GM12878 (cell line): ENCODE data around the gene CHCHD6. TPM values are rescaled to one million over a fixed set of nuclear protein-coding genes. Genes with fewer than 3 reads are reported as not detected.

Source experiments
- ATAC-seq: fragments of 200-7000 bp; cut with Tn5 transposase; 3 replicates; pipeline ENCODE4 v1.9.1; 2020; ENCODE audit warnings: mild to moderate bottlenecking, moderate library complexity
- BruUV-seq: library from RNA; stranded (reverse); fragments of 400-500 nt; replicated peaks from 2 replicates; lab custom pipeline; 2021; lab: Mats Ljungman, UMichigan
- CTCF ChIA-PET: fragments of 300-600 bp; sonication (Branson Sonifier 250); formaldehyde crosslinking; extraction: SDS; loops from one replicate; lab custom pipeline; 2021; ENCODE audit warnings: inconsistent platforms; lab: Yijun Ruan, JAX
- POLR2A ChIA-PET: fragments of 350-600 bp; formaldehyde crosslinking; extraction: SDS; loops from one replicate; lab custom pipeline; 2021; ENCODE audit warnings: inconsistent platforms; lab: Charles Lee
- RAD21 ChIA-PET: fragments of 300-600 bp; sonication (Branson Sonifier 250); formaldehyde crosslinking; loops from one replicate; lab custom pipeline; 2023; ENCODE audit warnings: antibody characterized with exemption; ENCODE audit not compliant: unreplicated experiment; lab: Charles Lee
- SMC1A ChIA-PET: fragments of 300-600 bp; sonication (Branson Sonifier 250); formaldehyde crosslinking; loops from one replicate; lab custom pipeline; 2023; ENCODE audit not compliant: unreplicated experiment, uncharacterized antibody; lab: Charles Lee
- DNase-seq: peaks from one replicate; pipeline ENCODE4 v3.0.0-alpha.2; 2011; ENCODE audit warnings: low read depth, low spot score
- FAIRE-seq: peaks from 3 replicates; lab custom pipeline; 2011; peaks lifted over from hg19 to GRCh38; lab: Jason Lieb, UNC
- H2AFZ ChIP-seq: 2 replicates; pipeline ENCODE4 v1.6.0; 2011; ENCODE audit warnings: low read depth, low read length, control low read depth; ENCODE audit not compliant: control insufficient read depth
- H3K27ac ChIP-seq: 2 replicates; pipeline ENCODE4 v1.5.1; 2011; ENCODE audit warnings: control low read depth; ENCODE audit not compliant: control insufficient read depth, insufficient read depth
- H3K27me3 ChIP-seq, 2 experiments: replicated peaks in 1 of 2; 2 replicates each; pipeline versions ENCODE4 v1.6.0 to v1.6.1; 2011; ENCODE audit warnings: low read length in 1 of 2; ENCODE audit not compliant: control insufficient read depth in 2 of 2, insufficient read depth in 2 of 2
- H3K36me3 ChIP-seq, 2 experiments: 2 replicates each; pipeline ENCODE4 v1.5.1; 2011; ENCODE audit warnings: low read length in 1 of 2; ENCODE audit not compliant: control insufficient read depth in 2 of 2, insufficient read depth in 2 of 2
- H3K4me1 ChIP-seq: 2 replicates; pipeline ENCODE4 v1.6.1; 2011; ENCODE audit warnings: mild to moderate bottlenecking, low read length, moderate library complexity, mixed read lengths; ENCODE audit not compliant: control insufficient read depth, insufficient read depth
- H3K4me2 ChIP-seq: 2 replicates; pipeline ENCODE4 v1.6.0; 2011; ENCODE audit warnings: control low read depth; ENCODE audit not compliant: control insufficient read depth, insufficient read depth
- H3K4me3 ChIP-seq: fragments of 200-600 bp; sonication (generic); 2 replicates; pipeline ENCODE4 v1.5.1; 2016
- H3K79me2 ChIP-seq: 2 replicates; pipeline ENCODE4 v1.6.0; 2011; ENCODE audit warnings: low read length; ENCODE audit not compliant: control insufficient read depth, insufficient read depth
- H3K9ac ChIP-seq: 2 replicates; pipeline ENCODE4 v1.8.0; 2011; ENCODE audit warnings: low read length, control low read depth, mixed read lengths; ENCODE audit not compliant: control insufficient read depth, insufficient read depth
- H3K9me3 ChIP-seq: replicated peaks from 3 replicates; pipeline ENCODE4 v1.5.1; 2011; ENCODE audit warnings: mild to moderate bottlenecking, low read length; ENCODE audit not compliant: control insufficient read depth, insufficient read depth
- H4K20me1 ChIP-seq: 2 replicates; pipeline ENCODE4 v1.6.0; 2011; ENCODE audit not compliant: control insufficient read depth, insufficient read depth
- BCL11A ChIP-seq: IDR thresholded peaks from 2 replicates; pipeline ENCODE4 v1.6.1; 2011; ENCODE audit warnings: low read depth, low read length
- BRCA1 ChIP-seq: IDR thresholded peaks from 2 replicates; pipeline ENCODE4 v1.6.1; 2011; ENCODE audit warnings: low read depth, low read length, improper control_type of control experiment
- CBFB ChIP-seq: IDR thresholded peaks from 2 replicates; pipeline ENCODE4 v1.6.1; 2016; ENCODE audit warnings: antibody characterized with exemption, low read depth
- CHD1 ChIP-seq: IDR thresholded peaks from 2 replicates; pipeline ENCODE4 v1.6.1; 2012; ENCODE audit warnings: low read depth, low read length, improper control_type of control experiment
- CHD4 ChIP-seq: fragments of 200-600 bp; sonication (generic); IDR thresholded peaks from 2 replicates; pipeline ENCODE4 v1.6.1; 2016; ENCODE audit warnings: mild to moderate bottlenecking
- E4F1 ChIP-seq: fragments of 450-650 bp; IDR thresholded peaks from 2 replicates; pipeline ENCODE4 v1.6.1; 2018; ENCODE audit warnings: borderline replicate concordance, mild to moderate bottlenecking; ENCODE audit not compliant: partially characterized antibody
- KLF5 ChIP-seq: fragments of 450-650 bp; IDR thresholded peaks from 2 replicates; pipeline ENCODE4 v1.6.1; 2014; ENCODE audit warnings: mild to moderate bottlenecking; ENCODE audit not compliant: partially characterized antibody
- NKRF ChIP-seq: fragments of 450-650 bp; conservative IDR thresholded peaks from 2 replicates; pipeline ENCODE4 v1.6.1; 2017; ENCODE audit warnings: mild to moderate bottlenecking, moderate library complexity
- POLR2AphosphoS2 ChIP-seq: IDR thresholded peaks from 2 replicates; pipeline ENCODE4 v1.6.1; 2011; ENCODE audit warnings: low read depth, mild to moderate bottlenecking, low read length, improper control_type of control experiment, moderate library complexity
- PRDM15 ChIP-seq: fragments of 450-650 bp; formaldehyde crosslinking; IDR thresholded peaks from 2 replicates; pipeline ENCODE4 v1.4.0; 2020; ENCODE audit warnings: mild to moderate bottlenecking, moderate library complexity
- SIX5 ChIP-seq: IDR thresholded peaks from 2 replicates; pipeline ENCODE4 v1.6.1; 2011; ENCODE audit warnings: mild to moderate bottlenecking, low read depth, low read length, moderate library complexity; ENCODE audit not compliant: severe bottlenecking
- SMAD5 ChIP-seq: IDR thresholded peaks from 2 replicates; pipeline ENCODE4 v1.6.1; 2016; ENCODE audit warnings: antibody characterized with exemption, low read depth
- SP1 ChIP-seq: IDR thresholded peaks from one replicate; pipeline ENCODE4 v1.6.1; 2011; ENCODE audit warnings: low read depth, low read length
- WRNIP1 ChIP-seq: IDR thresholded peaks from 2 replicates; pipeline ENCODE4 v1.6.1; 2011; ENCODE audit warnings: low read depth, low read length, improper control_type of control experiment, borderline replicate concordance
- ZNF207 ChIP-seq: fragments of 450-650 bp; IDR thresholded peaks from 2 replicates; pipeline ENCODE4 v1.6.1; 2014; ENCODE audit warnings: antibody characterized with exemption, mild to moderate bottlenecking, borderline replicate concordance
- ZNF384 ChIP-seq: IDR thresholded peaks from 2 replicates; pipeline ENCODE4 v1.6.1; 2012; ENCODE audit warnings: low read depth, mild to moderate bottlenecking, low read length, improper control_type of control experiment, borderline replicate concordance
- WGBS: methylation state at CpG from one replicate; pipeline ENCODE4 v1.1.6; 2016; ENCODE audit warnings: low lambda C conversion rate; ENCODE audit not compliant: insufficient replicate concordance, insufficient coverage; ENCODE audit errors: missing lambda C conversion rate; 5-methylcytosine and 5-hydroxymethylcytosine counted together
- in situ Hi-C: fragments of 300-500 bp; cut with MboI; formaldehyde crosslinking; loops from 9 replicates; pipeline ENCODE4 v1.14.3; 2018; ENCODE audit warnings: mixed read lengths
- intact Hi-C: fragments of 100-400 bp; cut with micrococcal nuclease; formaldehyde crosslinking; loops from one replicate; pipeline ENCODE4 v1.14.2; 2022; ENCODE audit not compliant: unreplicated experiment
- polyA plus RNA-seq, 11 experiments: library from polyadenylated mRNA; depleted of rRNA in 4 of 11; unstranded in 6 of 11; stranded (reverse) in 5 of 11; fragments of >200 nt; fragmentation: Nextera tagmentation in 4 of 11; fragmentation: Illumina TruSeq in 1 of 11; extraction: Ambion mirVana in 4 of 11; extraction: Trizol in 1 of 11; gene quantifications; 1 replicate in 1 of 11; 2 replicates in 10 of 11; pipeline versions ENCODE4 v1.2.1 to v1.2.3, GENCODE V29; 2011 to 2016; ENCODE audit warnings: inconsistent platforms in 2 of 11, missing spikeins in 2 of 11, low read depth in 1 of 11
- total RNA-seq, 4 experiments: library from RNA; depleted of rRNA in 3 of 4; stranded (reverse); fragments of >200 nt in 3 of 4; fragmentation: Illumina TruSeq in 1 of 4; extraction: Trizol in 1 of 4; gene quantifications; 2 replicates each; pipeline versions ENCODE4 v1.2.1 to v1.2.3, GENCODE V29; 2013 to 2021

CHCHD6 gene
- total and polyA plus RNA-seq, 10 of the 15 experiments (the other 5 are each of a cell fraction or from before 2014, with no cell fraction given), result 2.7 to 16.7 (median 12.3) TPM

DNA sequence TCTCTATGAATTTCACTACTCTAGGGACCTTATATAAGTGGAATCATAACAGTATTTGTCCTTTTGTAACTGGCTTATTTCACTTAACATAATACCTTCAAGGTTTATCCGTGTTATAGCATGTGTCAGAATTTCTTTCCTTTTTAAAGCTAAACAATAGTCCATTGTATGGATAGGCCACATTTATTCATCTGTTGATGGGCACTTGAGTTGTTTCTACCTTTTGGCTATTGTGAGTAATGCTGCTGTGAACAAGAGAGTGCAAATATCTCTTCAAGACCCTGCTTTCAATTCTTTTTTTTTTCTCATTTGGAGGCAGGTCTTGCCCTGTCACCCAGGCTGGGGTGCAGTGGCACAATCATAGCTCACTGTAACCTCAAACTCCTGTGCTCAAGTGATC lies 56.5 kb downstream of the CHCHD6 start:
- Histone ChIP-seq H3K36me3 (no peaks in the 10 kb centered on the region), H3K9me3 (no peaks in the 10 kb centered on the region), H2AFZ (no peak overlapping the region), H3K79me2 (no peaks in the 10 kb centered on the region), H3K27me3 (no peaks in the 10 kb centered on the region), H3K4me3 (no peak overlapping the region), H3K4me1 (no peaks in the 10 kb centered on the region), H3K27ac (no peak overlapping the region), H3K9ac (no peak overlapping the region), H4K20me1 (no peaks in the 10 kb centered on the region), H3K4me2 (no peak overlapping the region)
- DNase-seq (no peak), FAIRE-seq (no peak), ATAC-seq (no peak)
- RAD21 ChIA-PET, result no interaction called here
- 100% methylated on average over 1 of the region's 1 CpG for WGBS
- SMC1A ChIA-PET, result no interaction called here
- no TSS peak for BruUV-seq
- CTCF ChIA-PET, result interaction anchor here (0.6 to 4.2 kb wide), 2 partner anchors 8 to 768 kb away, joined by 4 to 23 read pairs; no protein-coding TSS in a partner anchor
- TF ChIP-seq SIX5 (no peak), ZNF207 (no peak), KLF5 (no peak), CHD1 (no peak), CHD4 (no peak), SP1 (no peak), BCL11A (no peak), WRNIP1 (no peak), E4F1 (no peak), ZNF384 (no peak), NKRF (no peak), CBFB (no peak), BRCA1 (no peak), POLR2AphosphoS2 (no peak), PRDM15 (CRISPR knock-in tag) (no peak), SMAD5 (no peak)
- in situ Hi-C loops (no loop called here), intact Hi-C loops (no loop called here)
- POLR2A ChIA-PET, result no interaction called here
